Gastrocnemius medialis (tissue), 4 donors: ENCODE measurements around the gene VWDE. TPM values are rescaled to one million over a fixed set of nuclear protein-coding genes. Genes with fewer than 3 reads are reported as not detected.
"Not testable (repeated sequence)": the region's sequence is repeated elsewhere in the genome, so short reads cannot be mapped to it uniquely, and the experiment has no call there.

ENCODE experiments used
- ATAC-seq, 2 donors: fragments of 150-250 bp; one replicate each; pipeline ENCODE4 v1.9.1; 2016
- DNase-seq, 2 donors: peaks; one replicate each; pipeline ENCODE4 v3.0.0-alpha.2; 2019
- H3K27ac ChIP-seq, 4 donors: fragments of 200-600 bp; sonication (generic); 1 replicate in 1 of 4; 2 replicates in 3 of 4; pipeline ENCODE4 v1.5.1; 2016 to 2018; ENCODE audit warnings: mild to moderate bottlenecking in 2 of 4, moderate library complexity in 1 of 4
- H3K27me3 ChIP-seq, 3 donors: fragments of 200-600 bp; sonication (generic) in 2 of 3; 1 replicate in 1 of 3; 2 replicates in 2 of 3; pipeline versions ENCODE4 v1.5.1 to v1.6.0; 2016 to 2019; ENCODE audit warnings: mild to moderate bottlenecking in 1 of 3, moderate library complexity in 1 of 3
- H3K36me3 ChIP-seq, 2 donors: fragments of 200-600 bp; sonication (generic) in 1 of 2; one replicate each; pipeline ENCODE4 v1.5.1; 2017 to 2018
- H3K4me1 ChIP-seq, 2 donors: fragments of 200-600 bp; sonication (generic) in 1 of 2; one replicate each; pipeline ENCODE4 v1.5.1; 2016 to 2017; ENCODE audit warnings: mild to moderate bottlenecking in 2 of 2
- H3K4me3 ChIP-seq, 4 donors: fragments of 200-600 bp; sonication (generic) in 3 of 4; 1 replicate in 1 of 4; 2 replicates in 3 of 4; pipeline ENCODE4 v1.5.1; 2016 to 2019; ENCODE audit warnings: mild to moderate bottlenecking in 2 of 4
- H3K9me3 ChIP-seq, 3 donors: fragments of 200-600 bp; sonication (generic) in 2 of 3; 1 replicate in 1 of 3; 2 replicates in 2 of 3; pipeline ENCODE4 v1.5.1; 2016 to 2019
- POLR2A ChIP-seq, 2 donors: fragments of 450-650 bp; IDR thresholded peaks; one replicate each; pipeline ENCODE4 v1.6.1; 2017; ENCODE audit warnings: antibody characterized with exemption in 2 of 2, mild to moderate bottlenecking in 2 of 2, moderate library complexity in 2 of 2
- in situ Hi-C, 4 donors: fragments of 200-750 bp; cut with MboI; loops; one replicate each; pipeline versions ENCODE4 v1.15.0 to v1.8.0; 2017; ENCODE audit warnings: low sequenced_read_pairs in 4 of 4
- intact Hi-C: fragments of 100-400 bp; cut with DNase I; formaldehyde crosslinking; loops from one replicate; pipeline ENCODE4 v1.15.1; 2023; ENCODE audit warnings: low total_unique reads
- total RNA-seq, 4 donors: library from RNA; depleted of rRNA; stranded (reverse); fragments of >200 nt; gene quantifications; one replicate each; pipeline versions ENCODE4 v1.1.0 to v1.2.3, GENCODE V29; 2016
- TF ChIP-seq, protein P1 (sequence below), 5 experiments: fragments of 450-650 bp in 3 of 5; fragments of 200-600 bp in 2 of 5; sonication (generic) in 2 of 5; IDR thresholded peaks in 4 of 5; conservative IDR thresholded peaks in 1 of 5; 1 replicate in 4 of 5; 2 replicates in 1 of 5; pipeline ENCODE4 v1.5.1; 2016 to 2019; ENCODE audit warnings: antibody characterized with exemption in 5 of 5, mild to moderate bottlenecking in 3 of 5, moderate library complexity in 3 of 5

VWDE gene
- total RNA-seq, 4 donors from 2014 or later: not detected

DNA sequence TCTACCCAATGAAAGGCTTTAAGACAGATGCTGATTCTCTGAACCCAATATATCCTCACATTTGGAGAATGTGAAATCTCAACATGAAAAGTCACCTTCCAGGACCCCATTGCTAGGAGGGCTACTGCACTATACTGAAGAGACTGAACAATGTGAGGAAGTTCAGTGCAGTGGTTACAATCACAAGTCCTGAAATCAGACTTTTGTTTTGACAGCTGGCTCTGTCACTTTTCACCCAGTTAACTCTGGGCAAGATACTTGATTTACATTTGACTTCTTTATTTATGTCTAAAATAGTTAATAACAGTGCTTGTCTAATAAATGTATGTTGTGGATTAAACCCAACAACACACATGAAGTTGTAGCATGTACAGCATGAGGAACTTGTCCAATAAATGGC lies 14.8 kb upstream of the VWDE start:
- ATAC-seq (no peak), DNase-seq (no peak)
- Histone ChIP-seq H3K27me3 (no peaks in the 10 kb centered on the region), H3K4me1 (no peaks in the 10 kb centered on the region), H3K27ac (no peak overlapping the region), H3K9me3 (no peaks in the 10 kb centered on the region), H3K4me3 (no peak overlapping the region), H3K36me3 (no peaks in the 10 kb centered on the region)
- TF ChIP-seq, protein P1, sequence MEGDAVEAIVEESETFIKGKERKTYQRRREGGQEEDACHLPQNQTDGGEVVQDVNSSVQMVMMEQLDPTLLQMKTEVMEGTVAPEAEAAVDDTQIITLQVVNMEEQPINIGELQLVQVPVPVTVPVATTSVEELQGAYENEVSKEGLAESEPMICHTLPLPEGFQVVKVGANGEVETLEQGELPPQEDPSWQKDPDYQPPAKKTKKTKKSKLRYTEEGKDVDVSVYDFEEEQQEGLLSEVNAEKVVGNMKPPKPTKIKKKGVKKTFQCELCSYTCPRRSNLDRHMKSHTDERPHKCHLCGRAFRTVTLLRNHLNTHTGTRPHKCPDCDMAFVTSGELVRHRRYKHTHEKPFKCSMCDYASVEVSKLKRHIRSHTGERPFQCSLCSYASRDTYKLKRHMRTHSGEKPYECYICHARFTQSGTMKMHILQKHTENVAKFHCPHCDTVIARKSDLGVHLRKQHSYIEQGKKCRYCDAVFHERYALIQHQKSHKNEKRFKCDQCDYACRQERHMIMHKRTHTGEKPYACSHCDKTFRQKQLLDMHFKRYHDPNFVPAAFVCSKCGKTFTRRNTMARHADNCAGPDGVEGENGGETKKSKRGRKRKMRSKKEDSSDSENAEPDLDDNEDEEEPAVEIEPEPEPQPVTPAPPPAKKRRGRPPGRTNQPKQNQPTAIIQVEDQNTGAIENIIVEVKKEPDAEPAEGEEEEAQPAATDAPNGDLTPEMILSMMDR (IDR thresholded peaks at IDR 0.05 in 4 of 5, conservative IDR thresholded peaks at IDR 0.05 in 1 of 5): no peak
- no peak for TF ChIP-seq POLR2A (IDR thresholded peaks at IDR 0.05)
- in situ Hi-C loops: no loop called here
- intact Hi-C loops: no loop called here

GRCh38 chr7:12415072-12415471 lies 11.4 kb upstream of the VWDE start:
- H3K4me3 ChIP-seq: no peak overlapping the region
- no peaks in the 10 kb centered on the region for H3K27me3 ChIP-seq
- in situ Hi-C loops (no loop called here), intact Hi-C loops (no loop called here)
- no peak overlapping the region for H3K27ac ChIP-seq
- H3K4me1 ChIP-seq: no peaks in the 10 kb centered on the region
- DNase-seq (no peak), ATAC-seq (no peak)
- no peaks in the 10 kb centered on the region for H3K36me3 ChIP-seq
- TF ChIP-seq, protein P1 (IDR thresholded peaks at IDR 0.05 in 4 of 5, conservative IDR thresholded peaks at IDR 0.05 in 1 of 5): no peak
- TF ChIP-seq POLR2A (IDR thresholded peaks at IDR 0.05): no peak
- peaks cover 0 to 5% (median 0%) of the 10 kb centered on the region in 3 donors for H3K9me3 ChIP-seq

DNA sequence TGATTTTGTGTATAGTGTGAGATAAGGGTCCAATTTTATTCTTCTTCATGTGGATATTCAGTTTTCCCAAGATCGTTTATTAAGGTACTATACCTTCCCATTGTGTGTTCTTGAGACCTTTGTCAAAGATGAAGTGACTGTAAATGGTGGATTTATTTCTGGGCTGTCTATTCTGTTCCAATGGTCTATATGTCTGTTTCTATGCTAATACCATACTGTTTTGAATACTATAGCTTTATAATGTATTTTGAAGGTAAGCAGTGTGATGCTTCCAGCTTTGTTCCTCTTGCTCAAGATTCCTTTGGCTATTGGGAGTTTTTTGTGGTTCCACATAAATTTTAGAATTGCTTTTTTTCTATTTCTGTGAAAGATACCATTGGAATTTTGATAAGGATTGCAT lies 8.7 kb upstream of the VWDE start:
- no peak for ATAC-seq

GRCh38 chr7:12410523-12410922 lies 6.9 kb upstream of the VWDE start:
- intact Hi-C loops (no loop called here), in situ Hi-C loops (no loop called here)
- ATAC-seq (no peak), DNase-seq (no peak)
- H3K36me3 ChIP-seq: no peaks in the 10 kb centered on the region
- peaks cover 0 to 5% (median 0%) of the 10 kb centered on the region in 3 donors for H3K9me3 ChIP-seq
- H3K4me1 ChIP-seq: no peaks in the 10 kb centered on the region
- H3K27ac ChIP-seq: no peak overlapping the region
- peaks cover 0 to 1% (median 0%) of the 10 kb centered on the region in 3 donors for H3K27me3 ChIP-seq
- TF ChIP-seq, protein P1 (IDR thresholded peaks at IDR 0.05 in 4 of 5, conservative IDR thresholded peaks at IDR 0.05 in 1 of 5): no peak
- no peak for TF ChIP-seq POLR2A (IDR thresholded peaks at IDR 0.05)
- no peak overlapping the region for H3K4me3 ChIP-seq

More for the DNA sequence above, 8.7 kb upstream of the VWDE start:
- H3K27ac ChIP-seq: no peak overlapping the region
- H3K27me3 ChIP-seq: no peaks in the 10 kb centered on the region
- in situ Hi-C loops: no loop called here
- no peaks in the 10 kb centered on the region for H3K36me3 ChIP-seq
- TF ChIP-seq, protein P1 (IDR thresholded peaks at IDR 0.05 in 4 of 5, conservative IDR thresholded peaks at IDR 0.05 in 1 of 5): no peak
- no peak for TF ChIP-seq POLR2A (IDR thresholded peaks at IDR 0.05)
- no peak for DNase-seq
- intact Hi-C loops: no loop called here
- H3K4me1 ChIP-seq: no peaks in the 10 kb centered on the region
- peaks cover 0 to 5% (median 0%) of the 10 kb centered on the region in 3 donors for H3K9me3 ChIP-seq
- H3K4me3 ChIP-seq: no peak overlapping the region

DNA sequence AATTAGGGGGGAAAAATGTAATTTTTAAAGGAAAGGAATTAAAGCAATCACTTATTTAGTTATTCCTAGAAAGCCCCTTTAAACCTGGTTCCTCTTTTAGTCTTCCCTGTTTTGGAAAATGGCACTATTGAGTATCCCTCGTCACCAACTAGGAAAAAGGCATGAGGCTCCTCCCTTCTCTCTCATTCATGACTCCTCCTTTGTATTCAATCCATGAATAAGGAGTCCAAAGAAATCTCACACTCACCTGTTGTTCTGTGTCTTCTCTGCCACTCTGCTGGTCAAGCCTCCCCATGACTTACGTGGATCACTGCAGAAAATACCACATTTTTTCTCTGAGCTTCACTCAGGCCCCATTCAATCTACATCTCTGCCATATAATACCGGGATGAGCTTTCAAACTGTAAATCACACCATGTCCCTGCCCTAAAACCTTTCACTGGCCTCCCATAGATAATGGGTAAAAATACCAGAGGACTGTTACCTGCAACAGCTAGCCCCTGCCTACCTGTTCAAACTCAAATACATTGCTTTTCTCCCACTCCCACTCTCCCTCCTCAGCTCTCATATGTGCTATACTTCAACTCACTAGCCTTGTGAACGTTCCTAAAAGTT lies 5.5 kb upstream of the VWDE start:
- DNase-seq (no peak), ATAC-seq (no peak)
- no peaks in the 10 kb centered on the region for H3K4me1 ChIP-seq
- H3K27me3 ChIP-seq: peaks cover 0 to 2% (median 0%) of the 10 kb centered on the region in 3 donors
- no peak overlapping the region for H3K27ac ChIP-seq
- no peak overlapping the region for H3K4me3 ChIP-seq
- no peak for TF ChIP-seq POLR2A (IDR thresholded peaks at IDR 0.05)
- TF ChIP-seq, protein P1 (IDR thresholded peaks at IDR 0.05 in 4 of 5, conservative IDR thresholded peaks at IDR 0.05 in 1 of 5): no peak
- intact Hi-C loops (no loop called here), in situ Hi-C loops (no loop called here)
- H3K9me3 ChIP-seq: peaks cover 0 to 5% (median 0%) of the 10 kb centered on the region in 3 donors
- no peaks in the 10 kb centered on the region for H3K36me3 ChIP-seq

DNA sequence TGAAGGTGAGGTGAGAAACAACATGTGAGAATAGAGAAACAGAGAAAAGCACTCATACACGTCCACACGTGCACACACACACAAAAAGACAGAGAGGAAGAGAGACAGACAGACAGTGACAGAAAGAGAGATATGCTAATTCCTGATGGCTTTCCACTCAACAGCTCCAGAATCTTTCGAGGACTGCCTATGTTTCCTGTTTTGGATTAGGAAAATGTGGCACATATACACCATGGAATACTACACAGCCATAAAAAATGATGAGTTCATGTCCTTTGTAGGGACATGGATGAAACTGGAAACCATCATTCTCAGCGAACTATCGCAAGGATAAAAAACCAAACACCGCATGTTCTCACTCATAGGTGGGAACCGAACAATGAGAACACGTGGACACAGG lies 4.0 kb upstream of the VWDE start:
- in situ Hi-C loops, DNase-seq, ATAC-seq, H3K27me3 ChIP-seq, intact Hi-C loops, H3K4me1 ChIP-seq, H3K36me3 ChIP-seq, H3K9me3 ChIP-seq, H3K4me3 ChIP-seq, H3K27ac ChIP-seq: not testable (repeated sequence)
